ENCODE measurements around the gene SLC19A2.
"Not testable (repeated sequence)": the region's sequence is repeated elsewhere in the genome, so short reads cannot be mapped to it uniquely, and the experiment has no call there.

SLC19A2 gene, protein sequence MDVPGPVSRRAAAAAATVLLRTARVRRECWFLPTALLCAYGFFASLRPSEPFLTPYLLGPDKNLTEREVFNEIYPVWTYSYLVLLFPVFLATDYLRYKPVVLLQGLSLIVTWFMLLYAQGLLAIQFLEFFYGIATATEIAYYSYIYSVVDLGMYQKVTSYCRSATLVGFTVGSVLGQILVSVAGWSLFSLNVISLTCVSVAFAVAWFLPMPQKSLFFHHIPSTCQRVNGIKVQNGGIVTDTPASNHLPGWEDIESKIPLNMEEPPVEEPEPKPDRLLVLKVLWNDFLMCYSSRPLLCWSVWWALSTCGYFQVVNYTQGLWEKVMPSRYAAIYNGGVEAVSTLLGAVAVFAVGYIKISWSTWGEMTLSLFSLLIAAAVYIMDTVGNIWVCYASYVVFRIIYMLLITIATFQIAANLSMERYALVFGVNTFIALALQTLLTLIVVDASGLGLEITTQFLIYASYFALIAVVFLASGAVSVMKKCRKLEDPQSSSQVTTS

DNA sequence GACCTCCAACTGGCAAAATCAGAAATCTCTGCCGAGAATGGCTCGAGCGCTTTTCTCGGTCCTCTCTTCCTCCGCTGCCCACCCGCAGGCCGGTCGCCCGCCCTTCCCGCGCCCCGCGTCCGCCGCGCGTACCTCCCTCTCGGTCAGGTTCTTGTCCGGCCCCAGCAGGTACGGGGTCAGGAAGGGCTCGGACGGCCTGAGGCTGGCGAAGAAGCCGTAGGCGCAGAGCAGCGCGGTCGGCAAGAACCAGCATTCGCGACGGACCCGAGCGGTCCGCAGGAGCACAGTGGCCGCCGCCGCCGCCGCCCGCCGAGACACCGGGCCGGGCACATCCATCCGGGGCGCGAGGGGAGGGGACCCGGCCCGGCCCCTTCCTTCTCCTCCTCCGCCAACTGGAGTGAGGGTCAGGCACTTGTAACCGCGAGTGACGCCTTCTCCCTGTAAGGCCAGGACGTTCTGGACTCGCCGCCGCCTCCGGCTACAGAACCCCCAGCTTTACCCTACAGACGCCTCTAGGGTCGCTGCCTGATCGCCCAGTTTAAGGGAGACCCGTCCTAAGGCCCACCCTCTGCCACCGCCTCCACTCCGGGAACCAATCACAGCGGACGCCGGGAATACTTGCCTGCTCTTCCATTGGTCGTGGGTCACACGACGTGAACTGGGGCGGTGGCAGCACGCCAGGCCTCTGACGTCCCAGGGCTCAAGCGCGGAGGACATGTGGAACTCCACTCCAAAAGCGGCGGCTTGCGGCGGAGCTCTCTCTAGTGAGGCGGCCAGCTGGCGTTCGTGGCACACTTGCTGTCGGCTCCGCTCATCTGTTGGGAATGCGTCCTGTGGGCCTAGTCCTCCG is at the start of gene SLC19A2:
Gene SLC19A2, minus strand, starts transcription at position 514 of the 850 bp plus-strand sequence. Its CDS starts 178 bp downstream, at position 336.
- peak; percentile 100 for DNase-seq (ENCODE audit: low spot score)

DNA sequence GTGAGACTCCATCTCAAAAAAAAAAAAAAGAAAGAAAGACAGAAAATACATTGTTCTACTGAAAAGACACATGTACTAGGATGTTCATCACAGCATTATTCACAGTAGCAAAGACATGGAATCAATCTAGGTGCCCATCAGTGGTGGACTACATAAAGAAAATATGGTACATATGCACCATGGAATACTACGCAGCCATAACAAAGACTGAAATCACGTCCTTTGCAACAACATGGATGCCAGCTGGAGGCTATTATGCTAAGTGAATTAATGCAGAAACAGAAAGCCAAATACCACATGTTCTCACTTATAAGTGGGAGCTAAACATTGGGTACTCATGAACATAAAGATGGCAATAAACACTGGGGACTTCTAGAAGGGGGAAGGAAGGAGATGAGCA is 48.9 kb upstream of the SLC19A2 start:
- DNase-seq (ENCODE audit: low spot score): no peak

DNA sequence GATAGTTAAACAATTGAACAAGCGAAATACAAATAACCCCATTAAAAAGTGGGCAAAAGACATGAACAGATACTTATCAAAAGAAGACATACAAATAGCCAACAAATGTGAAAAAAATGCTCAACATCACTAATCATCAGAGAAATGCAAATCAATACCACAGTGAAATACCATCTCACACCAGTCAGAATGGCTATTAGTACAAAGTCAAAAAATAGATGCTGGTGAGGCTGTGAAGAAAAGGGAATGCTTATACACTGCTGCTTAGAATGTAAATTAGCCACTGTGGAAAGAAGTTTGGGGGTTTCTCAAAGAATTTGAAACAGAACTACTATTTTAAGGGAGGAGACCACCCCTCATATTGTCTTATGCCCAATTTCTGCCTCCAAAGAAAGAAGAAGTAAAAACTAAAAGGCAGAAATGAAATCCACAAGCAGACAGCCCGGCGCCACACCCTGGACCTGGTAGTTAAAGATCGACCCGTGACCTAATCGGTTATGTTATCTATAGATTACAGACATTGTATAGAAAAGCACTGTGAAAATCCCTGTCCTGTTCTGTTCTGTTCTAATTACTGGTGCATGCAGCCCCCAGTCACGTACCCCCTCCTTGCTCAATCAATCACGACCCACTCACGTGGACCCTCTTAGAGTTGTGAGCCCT is 47.9 kb upstream of the SLC19A2 start:
- DNase-seq (ENCODE audit: low spot score): not testable (repeated sequence)

DNA sequence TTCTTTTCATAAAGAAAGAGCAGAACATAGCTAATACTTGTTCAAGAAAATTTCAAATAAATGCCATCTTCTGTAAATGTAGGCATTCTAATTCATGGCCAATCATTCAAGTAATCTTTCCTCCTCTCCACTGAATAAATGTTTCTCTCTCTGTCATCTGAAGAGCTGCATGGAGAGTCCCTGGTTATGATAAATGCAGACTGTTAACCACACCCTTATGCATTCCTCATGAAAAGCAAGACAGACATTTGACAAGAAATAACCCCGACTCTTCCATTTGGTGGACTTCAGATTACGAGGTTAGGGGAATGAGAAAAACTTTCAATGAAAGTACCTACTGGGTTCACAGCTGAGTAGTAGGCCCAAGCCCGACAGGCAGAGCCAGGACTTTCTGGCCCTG is 44.7 kb upstream of the SLC19A2 start:
- no peak for DNase-seq (ENCODE audit: low spot score)

DNA sequence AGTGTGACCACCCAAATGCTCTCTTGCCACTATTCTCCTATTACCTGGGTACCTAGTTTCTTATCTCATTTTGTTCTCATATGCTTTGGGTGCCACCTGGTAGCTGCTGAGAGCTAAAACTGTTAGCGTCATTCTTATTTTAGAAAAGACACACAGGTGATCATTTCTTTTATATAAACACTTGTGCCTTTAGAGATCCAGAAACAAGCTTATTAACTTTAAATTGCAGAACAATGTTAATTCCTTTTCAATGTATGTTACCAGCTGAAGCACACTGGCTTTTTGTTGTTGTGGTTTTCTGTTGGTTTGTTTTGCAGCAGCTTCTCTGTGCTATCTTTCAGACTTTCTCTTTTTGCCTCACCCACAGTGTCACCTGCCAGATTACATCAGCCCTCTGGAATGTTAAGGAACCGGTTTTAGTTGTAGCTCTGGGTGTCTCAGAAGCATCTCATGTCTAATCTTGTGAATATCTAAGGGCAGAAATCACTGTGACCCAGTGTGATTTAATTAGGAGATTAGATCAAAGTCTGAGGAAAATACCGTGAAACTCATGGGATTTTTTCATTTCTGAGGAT is 43.4 kb upstream of the SLC19A2 start:
- no peak for DNase-seq (ENCODE audit: low spot score)

DNA sequence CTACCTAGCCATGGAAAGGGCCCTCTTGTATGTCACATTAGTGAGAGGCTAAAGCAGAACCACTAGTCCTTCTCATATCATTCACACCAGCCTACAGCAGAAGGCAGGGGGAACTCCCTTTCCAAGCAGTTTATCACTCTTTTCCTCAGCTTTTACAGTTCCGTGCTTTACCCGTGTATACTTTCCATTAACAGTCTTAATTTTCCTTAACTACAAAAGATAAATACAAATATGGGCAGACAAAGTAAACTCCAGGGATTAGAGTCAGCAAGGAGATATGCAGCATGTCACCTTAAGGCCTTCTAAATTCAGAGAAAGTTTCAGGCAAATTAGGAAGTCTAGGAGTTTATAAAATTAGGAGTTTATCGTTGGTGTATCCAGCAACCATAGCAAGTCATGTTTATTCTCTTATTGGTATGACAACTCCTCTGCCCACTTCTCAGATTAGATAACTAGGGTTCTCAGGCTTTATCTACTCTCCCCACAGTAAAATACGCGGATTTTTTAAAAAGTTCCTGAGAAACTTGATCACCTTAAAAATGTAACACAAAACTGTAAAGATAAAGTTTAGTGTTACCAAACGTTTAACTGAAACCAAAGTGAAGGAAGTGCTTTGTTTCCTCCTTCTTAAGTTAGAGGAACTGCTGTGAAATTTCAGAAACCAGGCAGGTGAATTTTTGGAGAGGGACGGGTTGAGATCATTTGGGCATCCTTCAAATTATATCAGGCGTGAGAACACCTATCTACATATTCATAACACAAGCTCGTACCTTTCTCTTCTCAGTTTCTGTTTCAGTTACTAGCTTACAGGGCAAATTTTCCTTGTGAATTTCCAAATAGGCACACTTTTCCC is 42.7 kb upstream of the SLC19A2 start:
- DNase-seq (ENCODE audit: low spot score): no peak

DNA sequence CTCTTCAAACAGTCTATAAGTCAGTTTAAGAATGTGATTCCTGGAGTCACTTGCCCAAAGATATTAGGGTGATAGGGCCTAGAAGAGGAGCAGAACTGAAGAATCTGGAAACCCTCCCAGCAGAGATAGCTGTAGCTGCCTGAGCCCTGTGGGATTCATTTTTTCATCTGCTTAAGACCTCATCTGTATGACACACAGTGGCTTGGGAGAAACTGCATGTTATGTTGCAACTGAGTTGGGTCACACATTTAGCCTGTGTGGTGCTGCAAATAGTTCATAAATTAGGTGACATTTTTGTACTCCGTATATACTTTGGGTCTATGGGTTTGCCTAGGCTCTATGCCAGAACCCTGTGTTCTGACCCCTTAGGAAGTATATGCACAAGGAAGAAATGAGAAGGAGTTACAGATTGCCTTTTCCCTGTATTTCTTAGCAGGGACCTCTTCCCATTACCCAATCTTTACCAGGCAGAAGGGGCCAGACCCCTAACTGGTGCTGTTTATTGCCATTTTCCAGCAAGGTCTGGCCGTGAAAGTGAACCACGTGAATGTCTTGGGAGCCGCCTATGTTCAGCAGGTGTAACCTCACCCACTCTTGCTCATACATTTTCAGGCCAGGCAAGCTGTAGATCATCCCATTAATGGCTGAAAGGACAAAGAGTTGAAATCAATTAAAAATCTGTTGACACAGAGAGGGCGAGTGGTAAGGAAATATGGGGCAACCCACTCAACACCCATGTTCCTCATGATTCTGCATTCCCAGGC is 41.9 kb upstream of the SLC19A2 start:
- no peak for DNase-seq (ENCODE audit: low spot score)

DNA sequence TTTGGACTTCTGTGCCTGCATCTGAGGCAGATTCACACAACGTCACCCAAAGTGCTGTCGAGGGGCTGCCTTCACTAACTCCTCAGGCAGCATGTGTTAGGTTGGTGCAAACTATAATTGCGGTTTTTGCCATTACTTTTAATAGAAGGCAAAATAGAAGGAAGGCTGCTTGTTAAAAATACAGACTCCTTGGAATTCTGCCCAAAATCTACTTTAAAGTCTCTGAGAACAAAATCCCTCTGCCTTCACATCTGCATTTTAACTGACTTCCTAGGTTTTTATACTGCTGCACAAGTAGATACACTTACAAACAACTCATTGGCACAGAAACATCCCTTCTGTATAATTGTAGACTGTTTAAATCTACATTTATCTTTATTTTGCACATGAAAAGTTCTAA is 41.3 kb upstream of the SLC19A2 start:
- DNase-seq (ENCODE audit: low spot score): no peak

DNA sequence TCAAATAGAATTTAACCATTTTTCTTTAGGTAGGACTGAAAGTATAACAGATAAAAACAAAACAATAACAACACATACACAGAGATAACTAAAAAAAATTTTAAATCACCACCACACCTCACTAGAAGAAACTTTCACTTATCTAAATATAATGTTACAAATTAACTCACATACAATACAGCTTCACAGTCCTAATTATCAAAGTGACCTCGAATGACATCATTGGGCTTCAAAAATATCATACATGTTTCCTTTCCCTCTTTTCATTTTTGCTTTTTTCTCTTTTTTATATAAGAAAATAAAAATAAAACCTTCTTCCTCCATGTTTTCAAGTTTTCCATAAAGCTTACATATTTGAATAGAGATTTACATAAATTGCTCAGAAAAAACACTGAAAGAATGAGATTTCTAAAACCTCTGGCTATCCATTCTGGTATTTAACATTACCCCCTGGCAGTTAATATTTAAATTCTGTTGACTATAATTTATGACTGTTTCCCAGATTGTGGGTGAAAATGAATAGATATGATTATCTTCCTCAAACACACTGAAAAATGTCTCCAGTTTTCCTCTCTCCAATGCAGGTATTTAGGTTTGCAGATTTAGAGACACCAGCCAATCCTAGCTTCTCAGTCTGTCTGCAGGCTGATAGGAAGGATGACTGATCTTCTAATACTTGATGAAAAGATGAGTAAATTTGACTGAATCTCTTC is 40.5 kb upstream of the SLC19A2 start:
- DNase-seq (ENCODE audit: low spot score): no peak

DNA sequence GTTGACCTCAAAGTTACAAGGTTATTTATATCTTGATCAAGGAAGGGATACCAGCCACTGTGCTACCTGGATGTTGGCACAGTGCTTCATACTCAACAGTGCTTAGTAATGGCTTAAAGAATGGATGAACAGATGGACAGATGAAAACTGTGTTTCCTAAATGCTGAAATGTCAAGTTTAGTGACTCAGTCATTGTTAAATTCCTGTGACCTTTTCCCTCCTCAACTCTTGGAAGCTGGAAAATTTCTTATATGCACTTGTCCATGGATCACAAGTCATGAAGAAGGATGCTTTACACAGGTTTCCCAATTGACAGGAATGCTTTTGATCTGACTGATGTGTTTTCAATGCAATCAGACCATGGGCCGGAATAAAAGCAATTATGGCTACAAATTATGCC is 39.6 kb upstream of the SLC19A2 start:
- no peak for DNase-seq (ENCODE audit: low spot score)

DNA sequence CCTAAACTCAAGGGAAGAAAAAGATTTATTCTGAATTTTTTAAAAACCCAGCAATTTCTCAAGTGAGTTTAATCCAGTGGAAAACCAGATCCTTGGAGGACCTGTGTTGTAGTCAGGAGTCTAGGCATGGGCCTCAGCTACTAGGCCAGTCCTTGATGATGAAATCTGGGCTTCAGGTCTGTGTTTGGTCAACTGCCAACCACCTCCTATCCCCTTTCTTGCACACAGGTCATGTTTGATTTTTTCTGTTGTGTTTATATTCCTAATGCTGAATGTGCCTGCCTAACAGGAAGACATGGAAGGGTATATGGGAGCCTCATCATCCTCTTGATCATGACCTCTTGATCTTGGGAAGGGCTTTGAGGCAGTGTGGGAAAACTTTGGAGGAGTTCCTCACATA is 38.2 kb upstream of the SLC19A2 start:
- no peak for DNase-seq (ENCODE audit: low spot score)

DNA sequence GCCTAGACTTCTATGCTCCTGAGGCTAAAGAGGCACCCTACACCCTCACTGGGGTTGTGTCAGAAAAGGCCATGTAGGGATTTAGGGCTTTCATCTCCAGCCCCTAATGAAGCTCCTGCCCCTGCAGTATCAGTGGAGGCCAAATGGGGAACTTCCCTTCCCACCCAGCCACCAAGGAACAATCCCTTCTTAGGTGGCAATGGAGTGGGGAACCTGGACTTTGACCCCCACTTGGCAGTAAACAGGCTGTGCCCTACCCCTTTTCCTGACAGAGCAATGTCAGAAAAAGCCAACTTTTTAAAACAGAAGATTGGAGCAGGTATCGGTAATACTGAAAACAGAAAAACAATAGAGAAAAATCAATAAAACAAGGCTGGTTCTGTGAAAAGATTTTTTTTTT is 35.5 kb upstream of the SLC19A2 start:
- DNase-seq (ENCODE audit: low spot score): no peak

DNA sequence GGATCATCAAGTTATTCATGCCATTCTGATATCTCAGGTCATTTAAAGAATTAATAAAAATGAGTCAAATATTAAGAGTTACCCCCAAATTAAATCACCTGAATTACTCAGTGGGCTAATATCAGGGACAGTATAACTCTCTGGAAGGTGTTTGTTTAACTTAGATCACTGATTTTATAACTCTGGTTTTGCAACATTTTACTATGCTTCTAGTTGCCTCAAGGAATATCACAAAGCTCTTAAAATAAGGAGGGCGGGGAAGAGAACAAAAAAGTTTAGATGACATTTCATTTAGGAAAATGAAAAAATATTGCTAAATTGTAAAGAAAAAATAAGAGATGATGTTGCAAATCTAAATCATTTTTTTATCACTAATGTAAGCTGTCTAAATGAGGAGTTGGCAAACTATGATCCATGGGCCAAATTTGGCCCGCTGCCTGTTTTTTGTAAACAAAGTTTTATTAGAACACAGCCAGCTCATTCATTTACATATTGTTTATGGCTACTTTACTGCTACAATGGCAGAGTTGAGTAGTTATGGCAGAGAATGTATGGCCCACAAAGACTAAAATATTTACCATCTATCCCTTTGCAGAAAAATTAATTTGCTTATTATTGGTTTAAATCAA is 31.9 kb upstream of the SLC19A2 start:
- no peak for DNase-seq (ENCODE audit: low spot score)

DNA sequence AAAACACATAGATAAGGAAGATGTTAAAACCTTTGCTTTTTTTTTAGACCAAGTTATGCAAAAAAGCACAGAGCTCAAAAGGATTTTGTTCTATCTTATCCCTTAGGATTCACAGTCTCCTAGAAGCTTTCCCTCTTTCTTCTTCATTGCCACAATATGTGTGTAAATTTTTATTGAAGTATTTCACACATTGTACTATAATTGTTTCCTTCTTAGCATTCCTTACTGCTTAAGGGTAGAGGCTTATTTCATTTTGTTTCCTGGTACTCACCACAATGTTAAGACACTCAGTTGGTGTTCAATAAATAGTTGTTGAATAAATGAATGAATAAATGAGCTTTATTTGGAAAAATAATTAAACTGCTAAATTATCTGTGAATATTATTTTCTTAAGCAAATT is 29.9 kb upstream of the SLC19A2 start:
- DNase-seq (ENCODE audit: low spot score): no peak

DNA sequence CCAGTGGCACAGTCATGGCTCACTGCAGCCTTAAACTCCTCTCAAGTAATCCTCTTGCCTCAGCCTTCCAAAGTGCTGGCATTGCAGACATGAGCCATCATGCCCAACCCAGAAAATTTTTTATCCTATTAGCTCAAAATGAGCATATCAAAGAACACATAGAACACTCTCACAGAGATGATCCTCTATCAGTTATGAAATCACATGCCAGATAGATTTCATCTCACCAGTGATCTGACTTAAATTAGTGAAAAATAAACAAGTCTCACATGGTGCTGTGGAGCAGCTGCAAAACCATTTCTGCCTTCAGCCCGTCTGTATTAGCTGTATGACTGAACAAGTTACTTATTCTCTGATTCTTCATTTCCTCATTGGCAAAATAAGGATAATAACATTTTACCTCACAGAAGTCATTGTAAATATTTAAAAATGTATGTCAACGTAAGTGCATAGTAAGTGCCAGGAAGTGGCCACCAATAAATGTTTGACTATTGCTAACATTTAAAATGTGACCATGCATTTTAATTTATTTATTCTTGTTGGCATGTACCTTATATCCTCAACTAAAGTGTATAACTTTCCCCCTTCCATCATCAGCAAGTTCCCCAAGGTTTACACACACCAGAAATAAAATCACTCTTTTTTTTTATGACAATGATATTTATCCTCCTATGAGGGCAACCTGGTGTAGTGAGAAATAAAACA is 29.0 kb upstream of the SLC19A2 start:
- DNase-seq (ENCODE audit: low spot score): no peak

DNA sequence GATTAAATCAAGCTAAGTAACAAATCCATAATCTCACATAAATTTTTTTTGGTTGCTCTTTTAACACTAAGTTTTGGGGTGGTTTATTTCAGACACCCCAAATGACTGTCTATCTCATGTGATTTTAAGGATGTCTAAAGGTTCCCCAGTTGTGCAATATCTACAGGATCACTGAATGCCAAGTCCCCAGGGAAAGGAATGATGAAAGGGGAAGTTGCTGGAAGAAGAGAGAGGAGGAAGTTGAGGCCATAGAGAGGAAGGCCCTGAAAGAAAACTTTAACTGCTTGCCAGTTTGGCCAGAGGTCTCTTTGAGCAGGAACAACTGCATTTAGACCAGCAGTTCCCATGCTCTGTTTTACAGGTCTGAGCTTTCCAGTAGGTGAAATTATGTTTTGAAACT is 27.5 kb upstream of the SLC19A2 start:
- DNase-seq (ENCODE audit: low spot score): peak; percentile 41

DNA sequence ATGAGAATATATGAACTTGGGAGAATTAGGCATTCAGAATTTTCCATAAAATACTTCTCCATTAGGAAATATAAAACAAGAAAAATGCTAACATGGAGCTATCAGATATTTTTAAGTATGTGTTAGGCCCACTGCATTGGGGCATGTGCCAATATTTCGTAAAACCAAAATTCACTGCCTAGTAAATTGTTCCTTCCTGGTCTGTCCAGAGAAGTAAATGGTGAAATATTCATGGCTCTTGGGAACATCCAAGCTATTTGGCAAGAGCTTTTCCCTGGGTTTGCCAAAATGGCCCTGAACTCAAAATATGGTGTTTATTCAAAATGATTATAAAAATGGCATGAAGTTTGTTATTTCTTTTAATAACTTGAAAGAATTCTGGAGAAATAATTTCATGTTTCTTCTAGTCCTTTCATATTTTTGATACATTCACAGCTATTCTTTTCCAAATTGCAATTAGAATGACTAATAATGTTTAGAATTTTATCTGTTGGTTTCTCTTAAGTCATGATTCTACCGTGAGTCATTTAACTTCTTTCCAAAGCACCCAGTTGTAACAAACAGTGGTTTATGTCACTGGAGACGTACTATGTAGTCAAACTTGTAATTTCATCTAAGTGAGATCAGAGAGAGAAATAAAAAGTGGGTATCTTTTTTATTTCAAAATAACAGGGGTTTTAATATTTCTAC is 25.7 kb upstream of the SLC19A2 start:
- DNase-seq (ENCODE audit: low spot score): no peak

DNA sequence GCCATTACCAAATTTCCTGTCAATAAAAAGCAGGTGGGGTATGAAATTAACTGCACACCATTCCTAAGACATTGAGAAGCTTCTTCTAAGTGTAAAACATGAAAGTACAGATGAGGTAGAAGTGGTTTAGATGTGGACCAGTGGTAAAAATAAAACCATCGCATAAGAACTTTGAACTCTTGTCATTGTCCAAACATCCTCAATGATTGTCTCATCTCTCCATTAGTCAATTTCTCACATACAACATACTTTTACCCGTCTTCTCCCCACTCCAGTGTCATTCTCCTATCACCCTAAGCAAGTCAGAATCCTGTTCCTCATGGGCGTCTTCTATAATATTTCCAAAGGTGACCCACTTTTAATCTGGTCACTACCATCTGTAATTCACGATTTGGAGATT is 24.3 kb upstream of the SLC19A2 start:
- DNase-seq (ENCODE audit: low spot score): no peak
